Frontal cortex (tissue), 4 donors: ENCODE measurements around the gene PRDM16. TPM values are rescaled to one million over a fixed set of nuclear protein-coding genes. Genes with fewer than 3 reads are reported as not detected.

Experiments used
- DNase-seq, 2 donors: peaks; one replicate each; pipeline ENCODE4 v3.0.0; 2012; ENCODE audit warnings: low spot score in 2 of 2
- FAIRE-seq: peaks from 2 replicates; lab custom pipeline; 2012; peaks lifted over from hg19 to GRCh38; lab: Jason Lieb, UNC
- total RNA-seq: library from RNA; depleted of rRNA; stranded (reverse); fragments of >200 nt; gene quantifications from one replicate; pipeline ENCODE4 v1.2.3, GENCODE V29; 2014
- donor health status: control.
- donor health status: control.
- donor health status: control.

The PRDM16 gene
- total RNA-seq, result 1.6 TPM

DNA sequence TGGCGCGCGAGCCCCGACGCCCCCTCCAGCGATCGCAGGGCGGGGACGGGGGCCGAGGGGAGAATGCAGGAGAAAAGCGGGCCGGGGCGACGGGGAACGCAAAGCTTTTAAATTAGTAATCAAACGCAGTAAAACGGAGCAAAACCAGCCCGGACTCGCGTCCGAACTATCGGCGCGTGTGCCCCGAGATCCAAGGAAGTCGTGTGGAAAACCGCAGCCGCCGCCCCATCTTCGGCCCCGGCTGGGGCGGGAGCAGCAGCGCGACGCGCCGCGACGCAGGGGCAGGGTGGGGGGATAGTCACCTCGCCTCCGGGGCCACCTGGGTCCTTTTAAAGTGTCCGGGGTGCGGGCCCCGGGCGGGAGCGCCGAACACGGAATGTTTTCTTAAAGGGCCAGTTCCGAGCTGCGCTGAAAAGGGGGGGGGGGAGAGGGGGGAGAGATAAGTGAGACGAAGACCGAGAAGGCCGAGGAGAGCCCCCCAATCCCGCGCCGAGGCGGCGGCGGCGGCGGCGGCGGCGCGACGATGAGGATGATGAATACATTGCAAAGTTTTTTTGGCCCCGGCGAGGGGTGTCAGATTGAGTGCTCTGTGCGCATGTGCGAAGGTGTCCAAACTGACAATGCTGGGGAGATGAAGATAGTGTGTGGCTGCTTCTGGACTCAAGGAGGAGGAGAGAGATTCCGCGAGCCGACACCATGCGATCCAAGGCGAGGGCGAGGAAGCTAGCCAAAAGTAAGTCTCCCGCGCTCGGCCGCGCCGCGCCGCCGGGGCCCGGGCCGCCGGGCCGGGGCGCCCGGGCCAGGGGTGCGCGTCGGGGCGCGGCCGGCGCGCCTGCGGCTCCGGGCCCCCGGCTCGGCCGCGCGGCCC is at the start of gene PRDM16:
TSS of gene PRDM16 (plus strand) at position 640 of the 868 bp plus-strand sequence. CDS start at position 697, 57 bp downstream.
- DNase-seq, result peak; percentile 61 to 66
- FAIRE-seq, result no peak

DNA sequence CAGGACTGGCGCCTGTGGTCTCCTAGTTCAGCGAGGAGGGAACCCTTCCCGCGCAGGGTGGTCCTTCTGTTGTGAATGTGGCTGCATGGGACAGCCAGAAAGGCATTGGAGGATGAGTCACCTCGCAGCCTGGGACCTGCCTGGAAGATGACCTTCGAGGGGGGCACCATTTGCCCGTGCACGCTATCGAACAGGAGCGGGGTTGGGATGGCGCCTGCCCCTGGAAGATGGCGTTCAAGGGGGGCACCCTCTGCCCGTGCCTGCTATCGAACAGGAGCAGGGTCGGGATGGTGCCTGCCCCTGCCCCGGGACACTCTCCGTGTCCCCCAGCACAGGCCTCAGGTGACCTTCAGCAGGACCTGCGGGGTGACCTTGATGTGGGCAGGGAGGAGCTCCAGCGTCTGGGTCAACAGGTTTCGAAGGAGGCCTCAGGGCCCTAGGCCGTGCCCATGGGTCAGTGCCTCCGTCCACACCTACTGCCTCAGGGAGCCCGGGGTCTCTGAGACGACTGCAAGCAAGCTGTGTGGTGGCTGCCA is 49.4 kb upstream of the PRDM16 start:
- FAIRE-seq (no peak), DNase-seq (no peak)

DNA sequence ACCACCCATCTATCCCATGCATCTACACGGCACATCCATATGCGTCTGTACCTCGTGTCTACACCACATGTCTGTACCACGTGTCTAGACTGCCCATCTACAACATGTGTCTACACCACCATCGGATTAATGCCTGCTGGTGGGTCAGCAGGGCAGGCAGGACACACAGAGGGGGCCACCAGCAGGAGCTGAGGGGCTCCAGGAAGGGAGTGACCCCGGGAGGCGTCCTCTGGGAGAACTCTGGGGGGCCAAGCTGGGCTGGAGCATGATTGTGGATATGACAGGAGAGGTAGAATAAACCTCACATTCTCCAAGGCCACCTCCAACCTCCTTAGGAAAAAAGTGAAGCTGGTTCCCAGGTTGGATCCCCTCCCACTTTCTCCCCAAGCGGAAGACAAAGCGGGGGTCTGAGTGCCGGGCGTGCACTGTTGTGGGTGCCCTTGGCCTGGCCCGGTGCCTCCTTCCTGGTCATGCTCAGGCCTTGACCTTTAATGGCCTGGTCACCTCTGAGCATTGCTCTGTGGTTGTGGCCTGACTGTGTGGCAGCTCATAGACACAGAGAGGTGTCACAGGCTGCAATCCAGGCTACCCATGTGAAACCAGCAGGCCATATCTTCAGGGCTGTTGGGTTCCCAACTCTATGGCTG is 48.6 kb upstream of the PRDM16 start:
- FAIRE-seq, result no peak
- DNase-seq, result no peak

DNA sequence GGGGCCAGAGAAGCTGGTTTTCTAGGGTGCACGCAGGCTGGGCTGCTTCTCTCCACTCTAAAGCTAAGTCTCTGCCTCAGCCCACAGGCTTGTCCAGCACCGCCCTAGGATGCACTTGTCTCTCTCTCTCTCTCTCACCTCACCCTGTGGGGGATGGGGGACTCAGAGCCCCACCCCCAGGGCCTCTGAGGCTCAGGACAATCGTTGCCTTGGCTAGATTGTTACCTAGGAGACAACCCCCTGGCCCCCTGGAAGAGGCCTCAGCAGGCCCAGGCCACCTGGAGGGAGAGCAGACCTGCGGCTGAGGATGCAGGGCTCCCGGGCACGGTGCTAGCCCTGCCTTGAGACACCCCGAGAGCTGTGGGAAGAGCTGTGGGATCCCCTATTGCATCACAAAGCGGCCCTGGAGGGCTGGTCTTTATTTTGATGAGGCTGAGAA is 47.8 kb upstream of the PRDM16 start, which contains the start of gene ACTRT2:
TSS of gene ACTRT2 (plus strand) at position 235 of the 439 bp plus-strand sequence. CDS start 220 bp downstream, outside the sequence.
- FAIRE-seq, result no peak
- DNase-seq, result no peak

DNA sequence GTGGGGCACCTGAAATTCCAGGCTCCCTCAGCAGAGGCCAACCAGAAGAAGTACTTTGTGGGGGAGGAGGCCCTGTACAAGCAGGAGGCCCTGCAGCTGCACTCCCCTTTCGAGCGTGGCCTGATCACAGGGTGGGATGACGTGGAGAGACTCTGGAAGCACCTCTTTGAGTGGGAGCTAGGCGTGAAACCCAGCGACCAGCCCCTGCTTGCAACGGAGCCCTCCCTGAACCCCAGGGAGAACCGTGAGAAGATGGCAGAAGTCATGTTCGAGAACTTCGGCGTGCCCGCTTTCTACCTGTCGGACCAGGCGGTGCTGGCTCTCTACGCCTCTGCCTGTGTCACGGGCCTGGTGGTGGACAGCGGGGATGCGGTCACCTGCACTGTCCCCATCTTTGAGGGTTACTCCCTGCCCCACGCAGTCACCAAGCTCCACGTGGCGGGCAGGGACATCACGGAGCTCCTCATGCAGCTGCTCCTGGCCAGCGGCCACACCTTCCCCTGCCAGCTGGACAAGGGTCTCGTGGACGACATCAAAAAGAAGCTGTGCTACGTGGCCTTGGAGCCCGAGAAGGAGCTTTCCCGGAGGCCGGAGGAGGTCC is 47.1 kb upstream of the PRDM16 start:
- FAIRE-seq (no peak), DNase-seq (no peak)

DNA sequence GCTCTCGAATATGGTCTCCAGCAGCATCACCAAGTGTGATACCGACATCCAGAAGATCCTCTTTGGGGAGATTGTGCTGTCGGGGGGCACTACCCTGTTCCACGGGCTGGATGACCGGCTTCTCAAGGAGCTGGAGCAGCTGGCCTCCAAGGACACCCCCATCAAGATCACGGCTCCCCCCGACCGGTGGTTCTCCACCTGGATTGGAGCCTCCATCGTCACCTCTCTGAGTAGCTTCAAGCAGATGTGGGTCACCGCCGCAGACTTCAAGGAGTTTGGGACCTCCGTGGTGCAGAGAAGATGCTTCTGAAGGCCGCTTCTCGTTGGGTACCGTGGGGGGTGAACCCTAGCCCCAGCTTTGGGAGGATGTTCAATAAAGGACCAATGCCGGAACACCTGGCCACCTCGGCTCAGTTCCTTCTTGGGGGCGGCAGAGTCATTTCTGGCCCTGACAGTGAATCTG is 46.5 kb upstream of the PRDM16 start:
- no peak for FAIRE-seq

DNA sequence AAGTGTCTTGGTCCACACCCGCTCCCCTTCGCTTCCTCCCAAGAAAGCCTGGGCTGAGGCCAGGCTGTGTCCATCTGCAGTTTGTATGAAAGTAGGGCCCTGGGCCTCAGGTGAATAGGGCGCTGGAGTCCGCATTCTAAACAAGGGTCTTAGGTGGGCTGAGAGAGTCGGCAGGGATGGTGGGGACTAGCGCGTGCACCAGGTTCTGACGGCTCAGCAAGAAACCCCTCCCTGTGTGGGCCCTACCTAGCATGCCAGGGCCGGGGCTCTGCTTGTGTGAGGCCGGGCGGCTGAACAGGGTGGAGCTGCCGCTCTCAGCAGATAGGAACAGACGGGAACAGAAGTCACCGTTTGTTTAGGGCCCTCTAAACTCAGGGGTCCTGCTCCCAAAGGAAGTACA is 46.0 kb upstream of the PRDM16 start:
- DNase-seq (no peak), FAIRE-seq (no peak)

More for the DNA sequence above, 46.5 kb upstream of the PRDM16 start:
- no peak for DNase-seq

DNA sequence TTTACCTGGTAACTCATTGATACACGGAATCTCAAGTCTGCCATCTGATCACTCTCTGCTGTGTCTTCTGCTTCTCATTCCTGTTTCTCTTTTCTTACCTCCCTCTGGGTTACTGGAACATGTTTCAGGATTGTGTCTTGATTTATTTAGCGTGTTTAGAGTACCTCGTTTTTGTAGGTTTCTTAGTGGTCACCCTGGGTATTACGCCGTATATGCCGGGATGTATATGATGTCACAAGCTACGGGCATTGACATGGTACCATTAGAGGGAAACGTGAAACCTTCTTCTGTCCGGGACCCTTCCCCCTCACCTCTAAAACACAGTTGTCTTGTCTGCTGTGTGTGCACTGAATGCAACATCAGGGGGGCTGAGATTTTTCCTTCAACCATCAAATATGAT is 45.0 kb upstream of the PRDM16 start:
- no peak for DNase-seq
- no peak for FAIRE-seq

DNA sequence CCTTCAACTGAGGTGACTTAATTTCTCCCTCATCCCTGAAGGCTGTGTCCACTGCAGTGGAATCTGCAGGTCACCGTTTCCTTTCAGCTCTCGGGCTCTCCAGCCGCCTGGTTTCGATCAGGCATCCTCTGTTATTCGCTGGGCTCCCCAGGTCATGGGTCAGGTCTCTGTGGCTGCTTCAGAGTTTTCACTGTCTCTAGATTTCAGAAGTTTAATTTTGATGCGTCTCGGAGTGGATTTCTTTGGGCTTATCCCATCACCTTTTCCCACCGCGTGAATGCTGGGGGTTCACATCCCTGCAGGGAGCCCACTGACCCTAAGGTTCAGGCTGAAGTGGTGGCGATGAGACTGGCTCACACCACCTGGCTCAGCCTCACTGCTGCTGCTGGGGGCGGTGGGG is 44.4 kb upstream of the PRDM16 start:
- FAIRE-seq, result no peak
- no peak for DNase-seq

DNA sequence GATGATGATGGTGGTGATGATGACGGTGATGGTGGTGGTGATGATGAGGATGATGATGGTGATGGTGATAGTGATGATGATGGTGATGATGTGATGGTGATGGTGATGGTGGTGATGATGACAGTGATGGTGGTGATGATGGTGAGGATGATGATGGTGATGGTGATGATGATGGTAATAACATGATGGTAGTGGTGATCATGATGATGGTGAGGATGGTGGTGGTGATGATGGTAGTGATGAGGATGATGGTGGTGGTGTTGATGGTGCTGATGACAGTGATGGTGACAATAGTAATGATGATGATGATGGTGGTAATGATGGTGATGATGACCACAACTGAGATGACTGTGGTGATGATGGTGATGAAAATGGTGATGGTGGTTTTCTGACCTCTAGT is 42.9 kb upstream of the PRDM16 start:
- FAIRE-seq (no peak), DNase-seq (no peak)

DNA sequence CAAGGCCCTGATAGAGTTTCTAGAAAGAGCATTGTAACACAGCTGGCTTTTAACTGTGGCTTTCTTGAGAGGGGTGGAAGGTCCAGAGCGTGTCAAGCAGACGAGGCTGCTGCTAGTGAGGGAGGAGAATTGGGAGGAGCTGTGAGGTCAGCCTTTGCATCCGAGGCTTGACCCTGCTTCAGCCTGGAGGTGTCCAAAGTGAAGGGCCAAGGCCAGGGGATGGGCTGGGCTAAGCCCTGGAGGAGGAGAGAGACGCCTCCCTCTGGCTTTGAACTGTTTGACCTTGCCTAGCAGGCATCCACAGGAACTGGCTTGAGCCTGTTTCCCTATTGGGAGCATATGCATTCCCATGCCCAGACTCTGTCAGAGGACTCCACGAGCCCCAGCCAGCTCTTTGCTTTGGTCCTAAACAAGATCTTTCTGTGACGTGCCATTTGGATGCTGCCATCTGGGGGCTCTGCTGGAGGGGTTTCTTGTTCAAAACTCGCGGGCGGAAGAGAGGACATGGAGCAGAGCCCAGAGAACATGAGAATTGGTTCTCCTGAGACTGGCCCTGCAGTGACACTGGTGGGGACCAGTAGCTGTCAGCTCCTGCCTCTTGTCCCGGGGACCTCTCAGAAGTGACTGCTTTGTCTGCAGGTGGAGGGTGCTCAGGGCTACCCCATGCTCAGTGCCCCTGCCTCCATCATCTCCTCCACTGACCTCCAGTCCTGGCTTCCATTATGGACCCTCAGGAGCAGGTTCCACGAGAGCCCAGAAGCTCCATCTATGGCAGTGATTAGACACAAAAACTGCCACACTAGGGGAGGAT is 42.2 kb upstream of the PRDM16 start:
- FAIRE-seq, result no peak
- no peak for DNase-seq

- no peak for FAIRE-seq
- DNase-seq, result no peak
Observed at GRCh38 chr1:3027611-3028371, 41.2 kb upstream of the PRDM16 start.

GRCh38 chr1:3028531-3029282 is 40.3 kb upstream of the PRDM16 start:
- FAIRE-seq, result no peak
- no peak for DNase-seq

GRCh38 chr1:3029481-3029961 is 39.5 kb upstream of the PRDM16 start:
- no peak for DNase-seq
- FAIRE-seq, result no peak

- FAIRE-seq (no peak), DNase-seq (no peak)
Observed at GRCh38 chr1:3029991-3030662, 38.9 kb upstream of the PRDM16 start.

GRCh38 chr1:3030663-3031381 is 38.2 kb upstream of the PRDM16 start:
- DNase-seq (peak in 1 of 2 donors; percentile 67), FAIRE-seq (no peak)
